ENCODE measurements around the gene SERPINA3. TPM values are rescaled to one million over a fixed set of nuclear protein-coding genes. Genes with fewer than 3 reads are reported as not detected.

Gene SERPINA3
- total RNA-seq, 4 donors from 2014 or later, result 1.7 to 109 (median 17.6) TPM

- no peaks in the 10 kb centered on the region for H3K36me3 ChIP-seq
- no peaks in the 10 kb centered on the region for H3K4me1 ChIP-seq
- no peak overlapping the region for H3K4me3 ChIP-seq
- H3K9me3 ChIP-seq, result no peaks in the 10 kb centered on the region
- TF ChIP-seq POLR2A (IDR thresholded peaks at IDR 0.05) (no peak), CTCF (IDR thresholded peaks at IDR 0.05) (no peak)
- DNase-seq, result no peak
- intact Hi-C loops (cut with DNase I; ENCODE audit: low total_unique reads), result no loop called here
- H3K27ac ChIP-seq, result no peak overlapping the region
- no peaks in the 10 kb centered on the region for H3K27me3 ChIP-seq
Measured at GRCh38 chr14:94593376-94593748, 18.8 kb upstream of the SERPINA3 start.

GRCh38 chr14:94593749-94594431 is 18.3 kb upstream of the SERPINA3 start:
- no peaks in the 10 kb centered on the region for H3K27me3 ChIP-seq
- no peaks in the 10 kb centered on the region for H3K9me3 ChIP-seq
- intact Hi-C loops (cut with DNase I; ENCODE audit: low total_unique reads), result no loop called here
- H3K4me3 ChIP-seq, result no peak overlapping the region
- no peak for TF ChIP-seq CTCF (IDR thresholded peaks at IDR 0.05)
- TF ChIP-seq POLR2A (IDR thresholded peaks at IDR 0.05), result no peak
- no peaks in the 10 kb centered on the region for H3K4me1 ChIP-seq
- H3K27ac ChIP-seq, result no peak overlapping the region
- DNase-seq, result no peak
- H3K36me3 ChIP-seq, result no peaks in the 10 kb centered on the region

GRCh38 chr14:94594441-94594840 is 17.8 kb upstream of the SERPINA3 start:
- H3K9me3 ChIP-seq, result no peaks in the 10 kb centered on the region
- no peak overlapping the region for H3K27ac ChIP-seq
- DNase-seq, result no peak
- no peak for TF ChIP-seq POLR2A (IDR thresholded peaks at IDR 0.05)
- TF ChIP-seq CTCF (IDR thresholded peaks at IDR 0.05), result no peak
- no peak overlapping the region for H3K4me3 ChIP-seq
- intact Hi-C loops (cut with DNase I; ENCODE audit: low total_unique reads), result no loop called here
- H3K27me3 ChIP-seq, result no peaks in the 10 kb centered on the region
- peaks cover 0 to 2% of the 10 kb centered on the region in 2 donors for H3K4me1 ChIP-seq
- H3K36me3 ChIP-seq, result no peaks in the 10 kb centered on the region

- intact Hi-C loops (cut with DNase I; ENCODE audit: low total_unique reads), result no loop called here
- no peak for DNase-seq
- Histone ChIP-seq H3K4me1 (peaks cover 0 to 6% of the 10 kb centered on the region in 2 donors), H3K36me3 (no peaks in the 10 kb centered on the region), H3K27me3 (no peaks in the 10 kb centered on the region), H3K27ac (no peak overlapping the region), H3K9me3 (no peaks in the 10 kb centered on the region), H3K4me3 (no peak overlapping the region)
- TF ChIP-seq CTCF (IDR thresholded peaks at IDR 0.05) (no peak), POLR2A (IDR thresholded peaks at IDR 0.05) (no peak)
Measured at GRCh38 chr14:94595912-94596311, 16.3 kb upstream of the SERPINA3 start.

- no peak for TF ChIP-seq CTCF (IDR thresholded peaks at IDR 0.05)
- TF ChIP-seq POLR2A (IDR thresholded peaks at IDR 0.05), result no peak
- H3K9me3 ChIP-seq, result no peaks in the 10 kb centered on the region
- H3K27ac ChIP-seq, result no peak overlapping the region
- no peaks in the 10 kb centered on the region for H3K36me3 ChIP-seq
- intact Hi-C loops (cut with DNase I; ENCODE audit: low total_unique reads), result no loop called here
- H3K4me3 ChIP-seq, result no peak overlapping the region
- H3K27me3 ChIP-seq, result no peaks in the 10 kb centered on the region
- DNase-seq, result no peak
- H3K4me1 ChIP-seq, result peaks cover 0 to 6% of the 10 kb centered on the region in 2 donors
Measured at GRCh38 chr14:94596361-94596760, 15.8 kb upstream of the SERPINA3 start.

Measured in uterus (tissue), 4 donors.